HEK293 (cell line): ENCODE results near the gene ZDHHC13.

ENCODE experiments used
- CTCF ChIA-PET: fragments of 350-600 bp; formaldehyde crosslinking; extraction: SDS; loops from one replicate; lab custom pipeline; 2021; ENCODE audit warnings: antibody characterized with exemption; lab: Yijun Ruan, JAX
- POLR2A ChIA-PET: fragments of 300-600 bp; formaldehyde crosslinking; extraction: SDS; loops from one replicate; lab custom pipeline; 2020; ENCODE audit warnings: antibody characterized with exemption, inconsistent platforms; lab: Yijun Ruan, JAX
- H3K27ac ChIP-seq: fragments of 200-500 bp; sonication (Bioruptor generic); 2 replicates; pipeline ENCODE4 v1.5.1; 2014; ENCODE audit warnings: low read depth, low read length, control low read depth, inconsistent platforms; ENCODE audit errors: extremely low read depth
- H3K36me3 ChIP-seq, 2 experiments: fragments of 200-500 bp in 1 of 2; sonication (Bioruptor generic) in 1 of 2; 1 replicate in 1 of 2; 2 replicates in 1 of 2; pipeline ENCODE4 v1.5.1; 2014 to 2017; ENCODE audit warnings: inconsistent platforms in 2 of 2, low read length in 2 of 2; ENCODE audit not compliant: control insufficient read depth in 2 of 2, insufficient read depth in 1 of 2
- H3K4me1 ChIP-seq: fragments of 200-500 bp; sonication (Bioruptor generic); 2 replicates; pipeline ENCODE4 v1.5.1; 2014; ENCODE audit warnings: mild to moderate bottlenecking, low read length, inconsistent platforms; ENCODE audit not compliant: control insufficient read depth, insufficient read depth
- H3K4me3 ChIP-seq: 2 replicates; pipeline ENCODE4 v1.5.1; 2011; ENCODE audit warnings: low read depth, mild to moderate bottlenecking, control low read depth, low read length, moderate library complexity
- H3K9me3 ChIP-seq: fragments of 200-500 bp; sonication (Bioruptor generic); 2 replicates; pipeline ENCODE4 v1.5.1; 2014; ENCODE audit warnings: low read depth, low read length, inconsistent platforms; ENCODE audit not compliant: control insufficient read depth, insufficient read depth
- KLF16 ChIP-seq: fragments of 450-650 bp; formaldehyde crosslinking; IDR thresholded peaks from 2 replicates; pipeline ENCODE4 v1.5.1; 2017; ENCODE audit warnings: missing biosample characterization, missing genetic modification characterization
- PRDM10 ChIP-seq: fragments of 450-650 bp; formaldehyde crosslinking; IDR thresholded peaks from 2 replicates; pipeline ENCODE4 v1.5.1; 2016; ENCODE audit warnings: missing biosample characterization, missing genetic modification characterization
- RBAK ChIP-seq: fragments of 450-650 bp; formaldehyde crosslinking; IDR thresholded peaks from 2 replicates; pipeline ENCODE4 v1.5.1; 2016; ENCODE audit warnings: missing biosample characterization, missing genetic modification characterization
- ZNF138 ChIP-seq: fragments of 450-650 bp; formaldehyde crosslinking; IDR thresholded peaks from 2 replicates; pipeline ENCODE4 v1.5.1; 2016; ENCODE audit warnings: missing biosample characterization, missing genetic modification characterization, borderline replicate concordance
- ZNF202 ChIP-seq: fragments of 450-650 bp; formaldehyde crosslinking; IDR thresholded peaks from 2 replicates; pipeline ENCODE4 v1.5.1; 2016; ENCODE audit warnings: missing biosample characterization, missing genetic modification characterization, borderline replicate concordance
- ZNF335 ChIP-seq: fragments of 450-650 bp; formaldehyde crosslinking; conservative IDR thresholded peaks from 2 replicates; pipeline ENCODE4 v1.5.1; 2016; ENCODE audit warnings: missing biosample characterization, missing genetic modification characterization
- ZNF423 ChIP-seq: fragments of 450-650 bp; formaldehyde crosslinking; IDR thresholded peaks from 2 replicates; pipeline ENCODE4 v1.5.1; 2016; ENCODE audit warnings: missing biosample characterization, missing genetic modification characterization
- ZNF548 ChIP-seq: fragments of 450-650 bp; formaldehyde crosslinking; IDR thresholded peaks from 2 replicates; pipeline ENCODE4 v1.5.1; 2016; ENCODE audit warnings: missing biosample characterization, missing genetic modification characterization
- ZNF692 ChIP-seq: fragments of 450-650 bp; formaldehyde crosslinking; IDR thresholded peaks from 2 replicates; pipeline ENCODE4 v1.5.1; 2016; ENCODE audit warnings: missing biosample characterization, missing genetic modification characterization

Gene ZDHHC13

GRCh38 chr11:19225123-19225522 is 108.2 kb downstream of the ZDHHC13 start (continued):
- TF ChIP-seq ZNF692 (no peak), KLF16 (tag by site-specific recombination) (no peak), ZNF548 (tag by site-specific recombination) (no peak), ZNF423 (tag by site-specific recombination) (no peak)

GRCh38 chr11:19225581-19225980 is 108.6 kb downstream of the ZDHHC13 start:
- H3K9me3 ChIP-seq, result no peaks in the 10 kb centered on the region
- H3K27ac ChIP-seq, result no peak overlapping the region
- CTCF ChIA-PET, result no interaction called here
- peaks cover 8 to 63% of the 10 kb centered on the region in 2 experiments for H3K36me3 ChIP-seq
- TF ChIP-seq ZNF202 (tag by site-specific recombination) (no peak), PRDM10 (no peak), ZNF138 (tag by site-specific recombination) (no peak), RBAK (no peak), ZNF335 (tag by site-specific recombination) (no peak)
- H3K4me3 ChIP-seq, result no peak overlapping the region
- H3K4me1 ChIP-seq, result no peaks in the 10 kb centered on the region
- POLR2A ChIA-PET, result no interaction called here
